Astrocyte of the cerebellum (primary cell): Measurements from ENCODE around the gene CCDC71.

Source experiments
- DNase-seq: peaks from one replicate; pipeline ENCODE4 v3.0.0-alpha.2; 2011; ENCODE audit warnings: low read depth
- H3K4me3 ChIP-seq: 2 replicates; pipeline ENCODE4 v1.5.1; 2011; ENCODE audit warnings: mild to moderate bottlenecking, low read depth, low read length, moderate library complexity
- CTCF ChIP-seq: IDR thresholded peaks from 2 replicates; pipeline ENCODE4 v1.5.1; 2012; ENCODE audit warnings: low read length, low read depth, moderate library complexity, mild to moderate bottlenecking; ENCODE audit errors: missing control alignments
- in situ Hi-C: cut with HindIII; loops from 2 replicates; pipeline ENCODE4 v1.10.0; 2017; ENCODE audit warnings: low sequenced_read_pairs

CCDC71 gene

GRCh38 chr3:49120096-49120437, 46.1 kb downstream of the CCDC71 start:
- no peak for TF ChIP-seq CTCF
- no peak for DNase-seq
- in situ Hi-C loops, result no loop called here
- peak overlapping the region; percentile 85 for H3K4me3 ChIP-seq

- no peak for TF ChIP-seq CTCF
- in situ Hi-C loops, result no loop called here
- no peak for DNase-seq
- peak overlapping the region; percentile 85 for H3K4me3 ChIP-seq
These were observed 46.7 kb downstream of the CCDC71 start for GRCh38 chr3:49119439-49119838.

- in situ Hi-C loops, result no loop called here
- no peak for TF ChIP-seq CTCF
- H3K4me3 ChIP-seq, result peak overlapping the region; percentile 85
- DNase-seq, result no peak
These were observed 47.1 kb downstream of the CCDC71 start for GRCh38 chr3:49119036-49119435.
